Measurements from ENCODE around the gene AHNAK2. TPM values are rescaled to one million over a fixed set of nuclear protein-coding genes. Genes with fewer than 3 reads are reported as not detected.
A peak's percentile ranks its signal among the peaks of the same experiment; 100 is the strongest.

The AHNAK2 gene
- total and polyA plus RNA-seq, 4 donors = 3.5 to 26.6 (median 8.1) TPM

DNA sequence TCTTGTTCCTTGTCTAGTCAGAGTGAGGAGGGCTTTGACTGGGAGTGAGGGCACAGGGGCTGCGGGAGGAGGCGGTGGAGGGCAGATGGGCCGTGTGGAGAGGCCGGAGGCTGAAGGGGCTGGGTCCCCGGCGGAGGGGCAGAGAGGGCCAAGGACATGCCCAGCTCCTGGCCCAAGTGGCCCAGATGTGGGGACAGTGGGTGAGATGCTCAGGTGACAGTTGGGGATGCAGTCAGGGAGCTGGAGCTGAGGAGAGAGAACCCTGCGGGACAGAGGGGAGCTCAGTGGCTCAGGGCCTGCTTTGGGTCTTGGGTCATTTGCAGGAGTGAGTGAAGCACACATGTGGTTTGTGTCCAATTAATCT lies 80.0 kb downstream of the AHNAK2 start:
- TF ChIP-seq CTCF (IDR thresholded peaks at IDR 0.05; ENCODE audit: control extremely low read depth, extremely low read depth) = no peak
- DNase-seq (no peak), ATAC-seq (ENCODE audit: insufficient read depth, low FRiP score) (no peak)
- 94 to 96% methylated on average over 7 of the region's 7 CpGs for WGBS, 2 donors
- Histone ChIP-seq H3K27ac (ENCODE audit: low read depth in 1 of 2, low read length in 1 of 2) (no peak overlapping the region), H3K9ac (ENCODE audit: insufficient read depth in 1 of 2, low read length in 2 of 2) (no peak overlapping the region), H3K27me3 (ENCODE audit: control insufficient read depth in 3 of 3, insufficient read depth in 3 of 3, low read length in 2 of 3) (no peaks in the 10 kb centered on the region), H3K9me3 (ENCODE audit: control insufficient read depth in 4 of 4, insufficient read depth in 3 of 4, low read length in 3 of 4) (no peaks in the 10 kb centered on the region), H3K4me1 (ENCODE audit: control insufficient read depth in 5 of 5, insufficient read depth in 5 of 5, low read length in 5 of 5) (peaks cover 0 to 8% (median 5%) of the 10 kb centered on the region in 5 donors), H3K4me3 (no peak overlapping the region), H3K36me3 (ENCODE audit: control insufficient read depth in 4 of 4, insufficient read depth in 4 of 4, low read length in 4 of 4) (no peaks in the 10 kb centered on the region)

- TF ChIP-seq CTCF (IDR thresholded peaks at IDR 0.05; ENCODE audit: control extremely low read depth, extremely low read depth) = no peak
- Histone ChIP-seq H3K4me1 (ENCODE audit: control insufficient read depth in 5 of 5, insufficient read depth in 5 of 5, low read length in 5 of 5) (peaks cover 0 to 8% (median 5%) of the 10 kb centered on the region in 5 donors), H3K9me3 (ENCODE audit: control insufficient read depth in 4 of 4, insufficient read depth in 3 of 4, low read length in 3 of 4) (no peaks in the 10 kb centered on the region), H3K36me3 (ENCODE audit: control insufficient read depth in 4 of 4, insufficient read depth in 4 of 4, low read length in 4 of 4) (no peaks in the 10 kb centered on the region), H3K27ac (ENCODE audit: low read depth in 1 of 2, low read length in 1 of 2) (no peak overlapping the region), H3K27me3 (ENCODE audit: control insufficient read depth in 3 of 3, insufficient read depth in 3 of 3, low read length in 2 of 3) (no peaks in the 10 kb centered on the region), H3K9ac (ENCODE audit: insufficient read depth in 1 of 2, low read length in 2 of 2) (no peak overlapping the region), H3K4me3 (no peak overlapping the region)
- 88 to 92% methylated on average over 37 of the region's 37 CpGs for WGBS, 2 donors
- no peak for DNase-seq
- no peak for ATAC-seq (ENCODE audit: insufficient read depth, low FRiP score)
These were observed 80.6 kb downstream of the AHNAK2 start for GRCh38 chr14:104897330-104898194.

- Histone ChIP-seq H3K9me3 (ENCODE audit: control insufficient read depth in 4 of 4, insufficient read depth in 3 of 4, low read length in 3 of 4) (no peaks in the 10 kb centered on the region), H3K9ac (ENCODE audit: insufficient read depth in 1 of 2, low read length in 2 of 2) (peak overlapping the region in 1 of 2 donors; percentile 16), H3K4me3 (no peak overlapping the region), H3K27me3 (ENCODE audit: control insufficient read depth in 3 of 3, insufficient read depth in 3 of 3, low read length in 2 of 3) (no peaks in the 10 kb centered on the region), H3K4me1 (ENCODE audit: control insufficient read depth in 5 of 5, insufficient read depth in 5 of 5, low read length in 5 of 5) (peaks cover 0 to 8% (median 5%) of the 10 kb centered on the region in 5 donors), H3K36me3 (ENCODE audit: control insufficient read depth in 4 of 4, insufficient read depth in 4 of 4, low read length in 4 of 4) (no peaks in the 10 kb centered on the region), H3K27ac (ENCODE audit: low read depth in 1 of 2, low read length in 1 of 2) (peak overlapping the region in 1 of 2 donors; percentile 7)
- no peak for TF ChIP-seq CTCF (IDR thresholded peaks at IDR 0.05; ENCODE audit: control extremely low read depth, extremely low read depth)
- peak; percentile 73 to 81 (median 75) for DNase-seq
- 57 to 77% methylated on average over 34 of the region's 34 CpGs for WGBS, 2 donors
- ATAC-seq (ENCODE audit: insufficient read depth, low FRiP score) = peak; percentile 28
These were observed 82.2 kb downstream of the AHNAK2 start for GRCh38 chr14:104895786-104896661.

Data from lung (tissue), 12 donors.